ENCODE data around the gene FNDC3B. TPM values are rescaled to one million over a fixed set of nuclear protein-coding genes. Genes with fewer than 3 reads are reported as not detected.

The FNDC3B gene
- total and polyA plus RNA-seq, 2 of the 8 experiments (the other 6 are each of a cell fraction or from before 2014, with no cell fraction given) = 14.1 to 44.4 TPM

- H2AFZ ChIP-seq (ENCODE audit: low read length) = no peak overlapping the region
- CTCF ChIA-PET (ENCODE audit: partially characterized antibody) = interaction anchor here (0.9 kb wide), 2 partner anchors 22 to 189 kb away, joined by 3 read pairs; no protein-coding TSS in a partner anchor
- no peak overlapping the region for H2BK20ac ChIP-seq (ENCODE audit: low read length)
- no peaks in the 10 kb centered on the region for H3K36me3 ChIP-seq (ENCODE audit: control insufficient read depth in 2 of 4, insufficient read depth in 4 of 4, low read length in 3 of 4)
- WGBS, 2 experiments (ENCODE audit: extremely low coverage in 1 of 2, insufficient coverage in 1 of 2, insufficient read length in 1 of 2, insufficient replicate concordance in 2 of 2, low coverage in 1 of 2, low lambda C conversion rate in 2 of 2, missing lambda C conversion rate in 1 of 2) = 87% methylated on average over 7 of the region's 7 CpGs; no CpG with 5 or more reads in 1 of the 2 experiments
- H3K23ac ChIP-seq (ENCODE audit: insufficient read length) = no peak overlapping the region
- H3K79me2 ChIP-seq (ENCODE audit: control insufficient read depth in 1 of 2, insufficient read depth in 2 of 2, low read length in 2 of 2) = peaks cover 0 to 80% of the 10 kb centered on the region in 2 experiments; a peak in 2 of 4 replicates
- H3K4me2 ChIP-seq (ENCODE audit: insufficient read depth in 1 of 2, low read depth in 2 of 2, low read length in 2 of 2) = no peak overlapping the region
- no peak overlapping the region for H3K27ac ChIP-seq (ENCODE audit: low read depth, low read length)
- H2BK12ac ChIP-seq (ENCODE audit: low read depth, low read length) = no peak overlapping the region
- no peak overlapping the region for H2BK120ac ChIP-seq (replicated peaks; ENCODE audit: low read depth, low read length)
- H3K27me3 ChIP-seq (replicated peaks in 1 of 4; ENCODE audit: control insufficient read depth in 3 of 4, extremely low read depth in 1 of 4, insufficient read depth in 3 of 4, low read length in 3 of 4) = no peaks in the 10 kb centered on the region
- POLR2A ChIA-PET (ENCODE audit: partially characterized antibody) = no interaction called here
- no peaks in the 10 kb centered on the region for H3K9me3 ChIP-seq (ENCODE audit: insufficient read depth in 2 of 2, low read depth in 1 of 2, low read length in 1 of 2)
- H3K4me3 ChIP-seq (ENCODE audit: extremely low read depth in 1 of 4, insufficient read depth in 2 of 4, low read depth in 3 of 4, low read length in 4 of 4) = no peak overlapping the region
- no peak overlapping the region for H3K14ac ChIP-seq (ENCODE audit: insufficient read length)
- no peaks in the 10 kb centered on the region; the same call in 1 of the 2 replicates for H3K79me1 ChIP-seq (ENCODE audit: low read depth, low read length)
- no peaks in the 10 kb centered on the region; the same call in 1 of the 2 replicates for H3K23me2 ChIP-seq (ENCODE audit: low read depth, low read length)
- no peak overlapping the region for H3K56ac ChIP-seq (replicated peaks; ENCODE audit: insufficient read length, low read depth, low read length)
- H2BK5ac ChIP-seq (ENCODE audit: low read depth, low read length) = no peak overlapping the region
- H2BK15ac ChIP-seq (ENCODE audit: low read length) = no peak overlapping the region
- no peak overlapping the region for H2AK5ac ChIP-seq (ENCODE audit: low read depth, low read length)
- H3K9ac ChIP-seq (replicated peaks in 1 of 4; ENCODE audit: extremely low read depth in 1 of 4, low read depth in 3 of 4, low read length in 3 of 4) = no peak overlapping the region
- DNase-seq (ENCODE audit: low read depth in 1 of 2, low spot score in 2 of 2) (no peak), FAIRE-seq (no peak)
- H4K20me1 ChIP-seq (replicated peaks in 1 of 2; ENCODE audit: control insufficient read depth in 1 of 2, insufficient read depth in 2 of 2, low read length in 2 of 2) = peaks cover 2% of the 10 kb centered on the region in 2 experiments
- H4K91ac ChIP-seq (replicated peaks; ENCODE audit: insufficient read length, low read length) = no peak overlapping the region
- H3K4ac ChIP-seq (replicated peaks; ENCODE audit: insufficient read length, low read depth, low read length) = no peak overlapping the region
- no peak overlapping the region for H4K5ac ChIP-seq (ENCODE audit: insufficient read length, low read depth, low read length)
- H4K8ac ChIP-seq (ENCODE audit: extremely low read depth, insufficient read depth, low read length) = no peak overlapping the region
- no peak overlapping the region for H3K18ac ChIP-seq (ENCODE audit: extremely low read depth, low read length)
- peaks cover 0 to 17% (median 11%) of the 10 kb centered on the region in 4 experiments; a peak in 5 of 7 replicates for H3K4me1 ChIP-seq (replicated peaks in 1 of 4; ENCODE audit: control insufficient read depth in 3 of 4, insufficient read depth in 4 of 4, low read length in 3 of 4)
- no peak for TF ChIP-seq RXRA (IDR thresholded peaks at IDR 0.05; ENCODE audit: insufficient read depth, low read depth, low read length)
- TF ChIP-seq MAFK (IDR thresholded peaks at IDR 0.05; ENCODE audit: low read depth, low read length) = no peak
- no peak for TF ChIP-seq EZH2 (IDR thresholded peaks at IDR 0.05; ENCODE audit: low read depth, low read length, severe bottlenecking)
- TF ChIP-seq SUZ12 (IDR thresholded peaks at IDR 0.05; ENCODE audit: low read length) = no peak
- TF ChIP-seq FOSL1 (IDR thresholded peaks at IDR 0.05; ENCODE audit: insufficient read depth, low read depth, low read length) = no peak
- TF ChIP-seq GABPA (IDR thresholded peaks at IDR 0.05; ENCODE audit: borderline replicate concordance, insufficient read depth, low read length) = no peak
- no peak for TF ChIP-seq TAF7 (optimal IDR thresholded peaks at IDR 0.05; ENCODE audit: borderline replicate concordance, low read depth, low read length)
- no peak for TF ChIP-seq KDM1A (IDR thresholded peaks at IDR 0.05; ENCODE audit: borderline replicate concordance, low read length)
- no peak for TF ChIP-seq ASH2L (IDR thresholded peaks at IDR 0.05; ENCODE audit: low read length)
- no peak for TF ChIP-seq TEAD4 (IDR thresholded peaks at IDR 0.05; ENCODE audit: low read depth, low read length)
- TF ChIP-seq, protein P1, sequence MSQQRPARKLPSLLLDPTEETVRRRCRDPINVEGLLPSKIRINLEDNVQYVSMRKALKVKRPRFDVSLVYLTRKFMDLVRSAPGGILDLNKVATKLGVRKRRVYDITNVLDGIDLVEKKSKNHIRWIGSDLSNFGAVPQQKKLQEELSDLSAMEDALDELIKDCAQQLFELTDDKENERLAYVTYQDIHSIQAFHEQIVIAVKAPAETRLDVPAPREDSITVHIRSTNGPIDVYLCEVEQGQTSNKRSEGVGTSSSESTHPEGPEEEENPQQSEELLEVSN (IDR thresholded peaks at IDR 0.05) = no peak
- TF ChIP-seq SRF (IDR thresholded peaks at IDR 0.05; ENCODE audit: low read depth, low read length) = no peak
- no peak for TF ChIP-seq BRCA1 (IDR thresholded peaks at IDR 0.05; ENCODE audit: low read depth, low read length)
Observed at GRCh38 chr3:172145031-172145686, 105.8 kb downstream of the FNDC3B start.
